NCI-H748 (cell line): ENCODE measurements around the gene POMGNT1.
A peak's percentile ranks its signal among the peaks of the same experiment; 100 is the strongest.

Source experiments
- DNase-seq: peaks from one replicate; lab custom pipeline; 2025; ENCODE audit not compliant: unreplicated experiment; lab: John Stamatoyannopoulos, UW

The POMGNT1 gene

DNA sequence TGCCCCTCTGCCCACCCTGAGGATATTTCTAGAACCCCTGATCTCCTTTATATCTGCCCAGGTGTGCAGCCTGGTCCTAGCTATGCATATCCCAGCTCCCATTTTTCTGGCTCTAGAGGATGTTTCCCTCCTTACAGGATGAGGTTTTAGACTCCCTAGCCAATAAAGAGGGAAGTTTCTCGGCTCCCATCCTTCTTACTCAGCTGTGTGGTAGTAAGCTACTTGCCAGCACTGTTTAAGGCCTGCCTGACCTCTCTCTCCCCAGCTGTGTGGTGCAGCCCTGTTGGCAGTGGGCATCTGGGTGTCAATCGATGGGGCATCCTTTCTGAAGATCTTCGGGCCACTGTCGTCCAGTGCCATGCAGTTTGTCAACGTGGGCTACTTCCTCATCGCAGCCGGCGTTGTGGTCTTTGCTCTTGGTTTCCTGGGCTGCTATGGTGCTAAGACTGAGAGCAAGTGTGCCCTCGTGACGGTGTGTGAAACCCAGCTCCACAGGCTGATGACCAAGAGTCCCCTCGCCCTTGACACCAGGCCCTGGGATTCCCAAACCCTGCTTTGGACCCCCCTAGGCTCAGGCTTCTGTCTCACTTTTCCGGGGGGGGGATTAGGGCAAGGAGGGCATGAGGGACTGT, 14.2 kb downstream of the POMGNT1 start:
- DNase-seq: no peak

DNA sequence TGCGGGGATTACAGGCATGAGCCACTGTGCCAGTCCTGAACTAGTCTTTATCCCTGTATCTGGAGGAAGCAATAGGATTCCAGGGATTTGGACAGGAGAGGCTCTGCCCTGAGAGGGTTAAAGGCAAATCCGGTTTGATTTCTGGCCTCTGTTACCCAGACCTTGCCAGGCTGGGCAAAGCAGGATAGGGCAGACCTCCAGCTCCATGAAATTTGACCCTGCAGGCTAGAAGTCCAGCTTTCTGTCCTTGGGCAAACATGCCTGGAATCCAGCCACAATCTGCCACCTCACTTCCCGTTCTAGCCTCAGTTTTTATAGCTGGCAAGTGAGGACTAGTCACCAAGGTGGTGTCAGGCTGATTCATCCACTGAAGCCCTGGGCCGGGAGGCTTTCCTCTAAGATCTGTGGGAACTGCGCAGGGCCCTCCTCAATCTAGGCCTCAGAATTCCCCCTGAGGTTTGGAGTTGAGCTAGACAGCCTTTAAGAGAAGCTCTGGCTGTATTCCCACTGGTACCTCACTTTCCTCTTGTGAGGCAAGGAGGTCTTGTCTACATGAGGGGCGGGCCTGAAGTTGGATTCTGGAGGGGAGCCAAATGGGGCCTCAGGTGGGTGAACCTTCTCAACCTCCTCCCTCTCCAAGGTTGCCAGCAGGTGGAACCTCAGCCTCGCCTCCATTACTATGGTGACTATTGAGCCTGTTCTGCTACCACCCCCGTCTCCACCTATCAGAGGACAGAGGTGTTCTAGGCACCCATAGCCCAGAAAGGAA, 15.0 kb downstream of the POMGNT1 start:
- DNase-seq: peak; percentile 80

DNA sequence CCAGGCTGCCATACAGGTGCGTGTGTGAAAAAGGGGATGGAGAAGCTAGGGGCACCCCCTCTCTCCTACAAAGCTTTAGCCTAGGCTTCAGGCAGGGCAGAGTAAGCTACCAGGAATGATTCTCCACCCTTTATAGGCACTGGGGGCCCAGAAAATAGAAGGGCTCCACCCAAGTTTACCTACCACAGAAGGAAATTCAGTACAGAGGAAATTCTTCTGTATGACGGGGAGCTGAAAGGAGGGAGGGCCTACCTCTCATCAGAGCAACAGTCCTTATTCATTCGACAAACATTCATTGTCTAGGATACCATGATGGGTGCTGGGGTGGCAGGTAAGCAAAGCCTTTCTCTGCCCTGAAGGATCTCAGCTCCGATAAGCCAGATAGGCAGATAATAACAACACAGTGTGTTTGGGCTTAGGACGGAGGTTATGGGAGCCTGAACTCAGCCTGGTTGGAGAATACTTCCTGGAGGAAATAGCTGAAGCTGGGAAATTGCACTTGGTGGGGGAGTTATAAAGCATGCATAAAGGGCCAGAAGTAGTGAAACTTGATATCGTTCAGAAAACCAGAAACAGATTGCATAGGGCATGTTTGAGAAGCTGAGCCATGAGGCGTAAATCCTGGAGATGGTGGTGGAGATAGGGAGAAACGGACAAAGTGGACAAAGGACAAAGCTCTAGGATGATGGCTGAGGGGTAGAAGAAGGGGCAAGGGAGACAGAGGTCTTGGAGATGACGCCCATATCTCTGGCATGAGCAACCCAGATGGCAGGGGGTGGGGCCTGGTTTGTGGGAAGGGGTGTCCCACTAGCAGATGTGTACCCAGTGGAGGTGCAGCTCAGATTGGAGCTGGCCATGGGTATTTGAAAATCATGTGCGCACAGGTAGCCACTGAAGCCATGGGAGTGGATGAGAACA, 16.6 kb downstream of the POMGNT1 start:
- DNase-seq: no peak

DNA sequence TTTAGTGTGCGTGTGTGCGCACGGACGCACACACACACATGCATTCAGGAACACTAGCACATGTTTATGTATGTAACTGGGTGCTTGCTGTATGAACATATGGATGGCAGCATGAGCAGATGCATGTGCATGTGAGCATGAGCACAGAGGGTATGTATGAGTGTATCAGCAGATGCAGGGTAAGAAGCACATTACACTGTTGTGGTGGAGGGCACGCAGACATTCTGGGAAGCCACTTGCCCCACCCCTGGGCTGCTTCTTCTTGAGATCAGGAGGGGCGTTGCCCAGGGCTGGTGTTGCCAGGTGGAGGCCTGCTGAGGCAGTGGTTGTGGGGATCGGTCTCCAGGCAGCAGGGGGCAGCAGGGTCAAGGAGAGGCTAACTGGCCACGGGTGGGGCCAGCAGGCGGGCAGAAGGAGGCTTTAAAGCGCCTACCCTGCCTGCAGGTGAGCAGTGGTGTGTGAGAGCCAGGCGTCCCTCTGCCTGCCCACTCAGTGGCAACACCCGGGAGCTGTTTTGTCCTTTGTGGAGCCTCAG, 18.1 kb downstream of the POMGNT1 start:
- DNase-seq: peak; percentile 93

DNA sequence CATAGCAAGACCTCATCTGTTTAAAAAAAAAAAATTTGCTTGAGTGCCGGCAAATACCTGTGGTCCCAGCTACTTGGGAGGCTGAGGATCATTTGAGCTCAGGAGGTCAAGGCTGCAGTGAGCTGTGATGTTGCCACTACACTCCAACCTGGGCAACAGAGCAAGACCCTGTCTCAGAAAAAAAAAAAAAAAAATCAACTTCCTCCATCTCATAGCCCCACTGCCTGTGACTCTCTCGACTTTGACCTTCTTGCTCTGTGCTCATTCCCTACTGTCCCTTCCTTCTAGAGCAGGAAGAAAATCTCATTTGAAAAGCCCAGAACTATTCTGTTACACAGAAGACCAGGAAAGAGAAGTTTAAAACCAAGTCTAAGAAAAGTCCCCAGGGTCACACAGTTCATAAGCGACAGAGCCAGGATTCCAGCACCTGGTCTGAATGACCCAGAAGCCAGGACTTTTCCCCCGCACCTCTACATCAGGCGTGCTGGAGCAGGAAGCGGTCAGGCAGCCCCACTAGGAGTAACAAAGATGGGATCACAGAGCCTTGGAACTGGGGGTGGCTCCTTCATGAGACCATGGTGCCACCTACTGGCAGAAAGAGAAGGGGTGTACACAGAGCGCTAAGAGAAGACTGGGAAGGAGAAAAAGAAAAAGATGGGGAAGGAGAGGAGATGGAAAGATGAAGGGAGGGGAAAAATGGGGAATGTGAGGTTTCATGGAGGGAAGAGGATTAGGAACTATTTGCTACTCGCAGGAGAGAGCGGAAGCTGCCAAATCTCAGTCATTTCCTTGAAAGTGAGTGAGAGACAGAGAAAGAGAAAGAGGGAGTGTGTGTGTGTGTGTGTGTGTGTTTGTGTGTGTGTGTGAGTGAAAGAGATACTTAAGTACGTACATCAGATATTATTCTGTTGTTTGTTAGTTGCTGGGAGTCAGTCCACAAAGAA, 18.8 kb downstream of the POMGNT1 start:
- DNase-seq: peak; percentile 91

DNA sequence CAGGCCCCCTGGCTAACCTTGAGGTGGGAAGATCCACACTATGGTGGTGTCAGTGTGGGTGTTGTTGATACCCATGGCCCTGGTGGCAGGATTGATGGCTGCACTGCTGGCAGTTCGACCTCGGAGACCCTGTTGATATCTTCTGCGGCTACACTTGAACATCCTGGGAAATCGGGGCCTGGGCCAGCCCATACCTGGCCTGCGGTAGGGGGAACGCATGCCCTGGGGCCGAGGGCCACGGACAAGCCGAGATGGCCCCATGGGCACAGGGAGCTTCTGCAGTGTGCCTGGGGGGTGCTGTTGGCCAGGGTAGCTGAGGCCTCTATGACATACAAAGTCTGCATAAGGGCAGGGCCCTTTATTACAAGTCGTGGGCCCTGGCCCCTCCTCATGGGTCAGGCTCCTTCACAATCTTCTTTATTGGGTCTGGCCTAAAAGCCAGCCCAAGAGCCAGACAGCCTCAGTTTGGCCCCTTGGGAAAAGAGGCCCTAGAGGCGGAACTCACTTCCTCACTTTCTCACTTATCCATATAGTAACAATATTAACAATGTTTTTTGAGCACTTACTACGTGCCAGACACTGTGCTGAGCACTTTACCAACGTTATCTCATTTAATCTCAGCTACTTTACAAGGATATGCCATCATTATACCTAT, 21.9 kb downstream of the POMGNT1 start, which contains the start of gene P3R3URF:
Gene P3R3URF, minus strand, starts transcription at position 278 of the 655 bp plus-strand sequence. Its CDS starts 17 bp downstream, at position 261.
- no peak for DNase-seq

DNA sequence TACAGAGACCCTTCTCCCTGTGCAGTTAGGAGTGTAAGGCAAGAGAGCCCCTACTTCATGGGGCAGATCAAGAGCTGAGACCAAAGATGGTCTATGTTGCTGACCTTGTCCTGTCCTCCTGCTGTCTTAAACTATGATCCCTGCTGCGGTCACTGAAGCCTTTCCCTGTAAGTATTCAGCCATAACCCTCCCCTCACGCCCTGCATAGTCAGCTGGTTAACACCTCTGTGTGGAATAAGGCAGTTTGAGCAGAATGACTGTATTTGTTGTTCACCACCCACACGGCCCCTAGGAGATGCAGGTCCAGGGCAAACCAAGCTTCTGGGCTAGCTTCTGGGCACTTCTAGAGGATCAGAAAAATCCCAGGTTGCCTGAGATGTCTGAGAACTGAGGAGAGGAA, 23.0 kb downstream of the POMGNT1 start:
- no peak for DNase-seq

DNA sequence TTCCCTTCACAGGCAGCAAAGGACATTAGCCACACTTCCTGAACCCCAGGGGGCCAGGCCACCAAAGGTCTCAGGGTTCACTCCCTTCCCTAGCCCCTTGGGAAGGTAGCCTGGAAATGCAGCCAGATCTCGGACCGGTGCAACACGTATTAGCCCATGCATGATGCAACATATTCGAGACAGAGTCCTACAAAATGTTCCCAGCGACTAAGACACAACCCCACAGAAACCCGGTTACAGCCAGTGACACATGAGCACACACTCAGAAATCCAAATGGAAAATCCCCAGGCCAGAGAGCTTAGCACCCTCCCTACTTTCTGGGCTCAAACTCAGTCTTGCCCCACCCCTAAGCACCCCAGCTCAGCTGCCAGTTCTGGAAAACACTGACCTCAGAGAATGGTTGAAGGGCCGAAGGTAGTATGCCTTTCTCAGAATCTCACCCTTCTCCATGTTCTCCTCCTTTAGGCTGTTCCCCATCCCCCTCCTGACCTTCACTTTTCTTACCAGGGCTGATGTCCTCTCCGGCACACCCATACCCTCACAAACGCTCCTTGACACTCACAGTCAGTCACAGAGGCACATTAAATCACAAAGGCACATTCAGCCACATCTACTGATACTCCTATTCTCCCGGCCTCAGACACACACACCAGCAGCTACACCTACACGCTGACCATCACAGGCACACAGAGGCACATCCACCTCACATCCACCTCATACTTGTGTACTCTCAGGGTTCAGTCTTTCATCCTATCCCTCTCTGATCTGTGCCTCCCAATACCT, 23.6 kb downstream of the POMGNT1 start, which contains the start of gene TSPAN1:
Gene TSPAN1, plus strand, starts transcription at position 640 of the 784 bp plus-strand sequence. CDS start 6,021 bp downstream, outside the sequence.
- DNase-seq: no peak

DNA sequence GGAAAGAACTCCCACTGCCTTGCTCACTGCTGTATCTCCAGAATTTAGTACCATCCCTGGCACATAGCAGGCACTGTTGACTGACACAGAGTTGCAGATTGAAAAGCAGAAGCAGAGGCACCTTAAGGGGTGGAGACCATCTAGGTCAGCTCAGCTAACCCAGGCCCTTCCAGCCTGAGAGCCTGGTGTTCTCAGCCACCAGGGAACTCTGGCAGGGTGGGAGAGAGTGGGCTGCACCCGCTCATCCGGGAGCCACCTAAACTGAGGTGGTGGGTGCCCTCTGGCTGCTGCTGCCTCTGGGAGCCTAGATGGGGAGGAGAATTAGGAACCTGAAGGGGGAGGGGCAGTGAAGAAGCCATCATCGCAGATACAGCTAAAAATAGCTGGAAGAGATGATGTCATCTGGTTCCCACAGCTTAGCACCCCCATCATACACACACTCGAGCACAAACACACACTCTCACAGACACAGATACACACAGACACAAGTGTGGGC, 24.8 kb downstream of the POMGNT1 start:
- DNase-seq: no peak

DNA sequence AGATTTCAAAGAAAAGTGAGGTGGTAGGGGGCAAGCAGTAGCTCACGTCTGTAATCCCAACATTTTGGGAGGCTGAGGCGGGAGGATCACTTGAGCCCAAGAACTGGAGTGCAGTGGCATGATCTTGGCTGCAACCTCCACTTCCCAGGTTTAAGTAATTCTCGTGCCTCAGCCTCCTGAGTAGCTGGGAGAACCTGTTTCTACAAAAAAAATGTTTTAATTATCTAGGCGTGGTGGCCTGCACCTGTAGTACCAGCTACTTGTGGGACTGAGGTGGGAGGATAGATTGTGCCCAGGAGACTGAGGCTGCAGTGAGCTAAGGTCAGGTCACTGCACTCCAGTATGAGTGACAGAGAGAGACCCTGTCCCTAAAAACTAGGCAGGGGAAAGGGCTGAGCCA, 25.9 kb downstream of the POMGNT1 start:
- DNase-seq: no peak

DNA sequence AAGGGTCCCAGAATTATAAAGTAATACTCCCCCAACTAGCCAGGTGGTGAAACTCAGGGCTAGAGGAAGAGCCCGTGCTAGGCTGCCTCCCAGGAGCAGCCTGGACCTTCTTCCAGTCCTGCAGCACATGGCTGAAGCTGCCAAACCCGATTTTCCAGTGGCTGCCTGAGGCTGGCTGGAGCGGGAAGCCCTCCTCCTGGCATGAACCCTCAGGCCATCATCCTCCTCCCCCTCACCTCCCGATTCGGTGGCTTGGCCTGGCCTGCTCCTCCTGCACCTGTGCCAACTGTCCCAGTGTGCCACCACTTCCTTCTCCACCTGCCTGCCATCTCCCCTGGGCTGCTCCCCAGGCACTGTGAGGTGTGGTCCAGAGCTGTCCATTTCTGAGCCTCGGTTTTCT, 26.4 kb downstream of the POMGNT1 start:
- DNase-seq: peak; percentile 51

DNA sequence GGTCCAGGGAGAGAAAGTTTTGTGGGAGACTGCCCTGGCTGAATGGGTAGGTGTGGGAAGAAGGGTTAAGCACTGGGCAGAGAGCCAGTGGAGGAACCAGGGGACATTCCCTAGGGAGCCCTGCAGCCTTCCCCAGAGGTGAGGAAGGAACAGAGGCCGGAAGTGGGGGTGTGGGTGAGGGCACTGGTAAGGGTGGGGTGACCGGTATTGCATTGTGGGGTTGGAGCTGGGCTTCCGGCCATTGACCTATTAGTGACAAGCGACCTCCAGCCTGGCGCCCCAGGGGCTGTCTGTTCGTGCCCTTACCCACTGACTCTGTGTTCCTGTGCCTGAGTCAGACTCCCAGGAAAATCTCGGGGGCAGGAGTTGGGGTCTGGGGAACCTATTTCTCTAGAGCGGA, 26.9 kb downstream of the POMGNT1 start:
- DNase-seq: no peak

DNA sequence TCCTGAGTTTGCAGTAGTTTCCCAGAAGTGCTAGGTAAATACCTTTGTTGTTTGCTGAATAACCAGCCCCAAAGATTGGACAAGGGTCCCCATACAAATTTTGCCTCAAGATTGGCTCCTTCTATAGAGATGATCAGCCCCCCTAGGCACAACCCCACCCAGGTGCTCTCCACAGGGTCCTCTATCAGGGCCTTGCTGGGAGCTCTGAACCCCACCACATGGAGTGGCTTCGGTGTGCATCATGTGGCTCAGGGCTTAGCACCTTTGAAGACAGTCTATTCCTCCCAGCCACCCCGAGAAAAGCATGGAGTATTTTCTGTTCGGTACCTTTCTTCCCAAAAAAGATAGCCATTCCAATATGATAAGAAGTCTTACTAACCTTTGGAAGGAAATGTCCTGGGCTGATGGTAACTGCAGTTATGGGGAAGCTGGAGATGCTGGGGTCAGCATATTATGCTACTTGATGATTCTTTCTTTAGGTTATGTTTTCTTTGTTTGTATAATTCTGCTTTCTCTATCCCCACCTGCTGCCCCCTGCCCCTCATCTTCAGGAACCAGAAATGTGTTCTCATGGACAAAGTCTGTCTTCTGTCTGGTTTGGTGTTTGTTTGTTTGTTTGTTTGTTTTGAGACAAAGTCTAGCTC, 28.3 kb downstream of the POMGNT1 start:
- no peak for DNase-seq

DNA sequence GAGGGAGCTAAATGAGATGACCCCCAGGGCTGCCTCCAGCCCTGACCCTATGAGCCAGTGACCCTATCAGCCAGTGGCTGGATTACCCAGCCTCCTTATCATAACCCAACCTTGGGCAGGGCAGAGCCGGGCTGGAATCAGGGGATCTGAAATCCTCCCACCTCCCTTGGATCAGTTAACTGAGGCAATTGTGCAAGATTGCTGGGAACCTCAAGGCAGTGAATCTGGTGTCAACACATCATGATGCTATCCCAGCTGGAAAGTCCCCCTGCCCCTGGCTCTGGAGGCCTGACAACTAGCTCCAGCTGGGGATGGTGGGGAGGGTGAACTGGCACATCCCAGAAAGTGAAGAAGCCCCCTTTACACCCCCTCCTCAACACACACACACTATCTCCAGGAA, 29.8 kb downstream of the POMGNT1 start:
- DNase-seq: no peak

DNA sequence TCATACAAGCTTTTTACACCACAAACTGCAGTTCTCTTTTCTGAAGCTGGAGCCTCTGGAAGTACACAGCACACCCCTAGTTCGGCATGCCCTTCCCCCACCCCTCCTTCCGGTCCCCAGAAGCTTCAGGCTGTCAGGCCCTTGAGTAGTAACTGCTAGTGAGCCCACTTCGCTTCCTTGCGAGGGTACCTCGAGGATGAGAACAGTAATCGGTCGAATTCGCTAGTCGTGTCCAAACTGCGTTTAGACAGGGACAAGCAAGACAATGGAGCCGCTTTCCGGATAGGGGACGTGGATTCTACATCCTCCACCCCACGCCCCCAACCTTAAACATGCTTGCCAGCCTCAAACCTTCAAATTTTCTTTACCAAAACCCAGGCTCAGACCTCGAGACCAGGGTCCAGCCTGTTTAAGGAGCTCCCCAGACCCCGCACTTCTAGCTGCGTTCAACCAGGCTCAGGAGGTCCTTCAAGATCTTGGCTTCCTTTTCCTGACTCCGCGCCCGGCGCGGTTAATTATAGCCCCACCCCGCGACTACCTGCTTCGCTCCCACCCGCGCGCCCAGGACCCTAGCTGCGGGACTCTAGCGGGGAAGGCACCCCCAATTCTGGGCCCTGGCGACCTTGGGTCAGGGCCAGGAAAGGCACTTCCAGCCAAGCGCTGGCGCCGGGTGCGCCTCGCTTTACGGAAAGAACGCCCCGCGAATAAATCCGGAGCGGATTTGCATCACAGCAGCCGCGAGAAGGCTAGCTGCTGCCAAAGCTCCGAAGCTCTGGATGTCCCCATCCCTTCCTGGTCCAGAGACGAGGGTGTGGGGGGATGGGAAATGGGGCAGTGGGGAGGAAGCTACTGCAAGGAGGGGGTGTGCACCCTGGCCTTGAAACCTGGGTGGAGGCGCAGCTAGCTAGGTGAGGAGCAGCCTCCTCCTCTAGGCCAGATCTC, 31.4 kb downstream of the POMGNT1 start:
- DNase-seq: peak; percentile 31

DNA sequence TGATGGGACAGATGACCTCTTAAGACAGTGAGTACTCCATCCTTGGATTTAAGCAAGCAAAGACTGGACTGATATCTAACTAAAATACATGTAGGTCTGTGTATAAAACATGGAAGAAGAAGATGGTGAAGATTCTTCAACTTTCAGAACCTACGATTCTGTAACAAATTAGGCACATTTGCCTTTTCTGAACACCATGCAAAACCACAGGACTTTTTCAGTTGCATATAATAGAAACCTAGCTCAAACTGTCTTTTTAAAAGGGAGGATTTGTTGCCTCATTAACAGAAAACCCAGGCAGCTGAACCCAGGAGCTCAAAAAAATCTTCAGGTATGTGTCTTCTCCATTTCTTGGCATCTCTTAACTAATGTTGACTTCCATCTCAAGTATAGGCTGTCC, 38.0 kb downstream of the POMGNT1 start:
- no peak for DNase-seq

DNA sequence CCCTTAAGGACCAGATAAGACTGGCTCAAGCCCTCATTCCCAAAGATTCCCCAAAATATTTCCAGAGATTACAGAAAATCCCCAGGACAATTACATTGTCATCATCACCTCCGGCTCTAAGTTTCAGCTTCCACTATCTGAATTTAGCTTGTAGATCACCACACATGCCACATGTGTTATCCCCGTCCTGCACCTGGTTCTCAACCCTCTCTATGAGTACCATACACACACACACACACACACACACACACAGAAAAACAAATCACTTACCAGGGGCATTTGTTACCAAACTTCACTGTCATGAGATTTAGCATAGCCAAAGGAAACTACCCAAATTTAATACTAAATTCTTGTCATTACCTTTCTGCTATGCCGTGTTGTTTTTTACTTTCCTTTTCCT, 38.7 kb downstream of the POMGNT1 start:
- no peak for DNase-seq
